Measurements from ENCODE around the gene MEOX2.

DNA sequence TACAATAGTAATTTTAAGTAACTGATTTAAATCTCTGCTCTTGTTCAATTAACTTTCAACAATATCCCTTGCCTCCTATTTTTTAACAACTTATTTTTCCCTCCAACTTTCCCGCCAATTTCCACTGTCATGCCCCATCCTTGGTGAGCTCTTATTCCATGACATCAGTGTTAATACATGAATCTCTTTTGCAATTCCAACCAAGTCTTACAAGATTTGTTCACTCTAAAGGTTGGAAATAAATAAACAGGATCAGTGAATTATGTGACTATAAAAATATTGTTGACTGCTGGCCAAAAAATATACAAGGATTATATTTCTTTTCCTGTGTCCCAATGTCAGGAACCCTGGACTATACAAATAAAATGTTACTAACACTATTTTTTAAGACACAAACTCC is 103.7 kb downstream of the MEOX2 start:
- TF ChIP-seq GATA2 (IDR thresholded peaks at IDR 0.05; ENCODE audit: low read depth, low read length) (no peak), GATA3 (IDR thresholded peaks at IDR 0.05; ENCODE audit: low read depth, low read length) (no peak)

Data from SH-SY5Y (cell line).